ENCODE data around the gene KIF2B. TPM values are rescaled to one million over a fixed set of nuclear protein-coding genes. Genes with fewer than 3 reads are reported as not detected.

KIF2B gene
- total RNA-seq, 4 donors from 2014 or later, result not detected

GRCh38 chr17:53794875-53795274 is 27.9 kb upstream of the KIF2B start:
- intact Hi-C loops (cut with DNase I; ENCODE audit: low total_unique reads), result no loop called here

GRCh38 chr17:53796642-53797041 is 26.1 kb upstream of the KIF2B start:
- Histone ChIP-seq H3K4me1 (no peaks in the 10 kb centered on the region), H3K36me3 (no peaks in the 10 kb centered on the region), H3K9me3 (no peaks in the 10 kb centered on the region), H3K27ac (no peak overlapping the region), H3K27me3 (no peaks in the 10 kb centered on the region), H3K4me3 (no peak overlapping the region)
- DNase-seq, result no peak
- TF ChIP-seq POLR2A (IDR thresholded peaks at IDR 0.05), result no peak
- TF ChIP-seq CTCF (IDR thresholded peaks at IDR 0.05), result no peak
- intact Hi-C loops (cut with DNase I; ENCODE audit: low total_unique reads), result no loop called here

More at GRCh38 chr17:53794875-53795274, 27.9 kb upstream of the KIF2B start:
- Histone ChIP-seq H3K4me3 (no peak overlapping the region), H3K27ac (no peak overlapping the region), H3K4me1 (no peaks in the 10 kb centered on the region), H3K9me3 (no peaks in the 10 kb centered on the region), H3K27me3 (no peaks in the 10 kb centered on the region), H3K36me3 (no peaks in the 10 kb centered on the region)
- DNase-seq, result no peak
- TF ChIP-seq CTCF (IDR thresholded peaks at IDR 0.05) (no peak), POLR2A (IDR thresholded peaks at IDR 0.05) (no peak)

- TF ChIP-seq CTCF (IDR thresholded peaks at IDR 0.05), result no peak
- intact Hi-C loops (cut with DNase I; ENCODE audit: low total_unique reads), result no loop called here
- Histone ChIP-seq H3K27ac (no peak overlapping the region), H3K36me3 (no peaks in the 10 kb centered on the region), H3K4me1 (no peaks in the 10 kb centered on the region), H3K27me3 (no peaks in the 10 kb centered on the region), H3K4me3 (no peak overlapping the region), H3K9me3 (no peaks in the 10 kb centered on the region)
- no peak for DNase-seq
Observed at GRCh38 chr17:53797501-53797900, 25.2 kb upstream of the KIF2B start.

GRCh38 chr17:53804437-53804836 is 18.3 kb upstream of the KIF2B start:
- no peaks in the 10 kb centered on the region for H3K36me3 ChIP-seq
- DNase-seq, result no peak
- H3K27ac ChIP-seq, result no peak overlapping the region
- intact Hi-C loops (cut with DNase I; ENCODE audit: low total_unique reads), result no loop called here
- H3K9me3 ChIP-seq, result no peaks in the 10 kb centered on the region
- TF ChIP-seq CTCF (IDR thresholded peaks at IDR 0.05) (no peak), POLR2A (IDR thresholded peaks at IDR 0.05) (no peak)
- H3K27me3 ChIP-seq, result no peaks in the 10 kb centered on the region
- no peak overlapping the region for H3K4me3 ChIP-seq
- no peaks in the 10 kb centered on the region for H3K4me1 ChIP-seq

GRCh38 chr17:53806473-53806872 is 16.3 kb upstream of the KIF2B start:
- H3K9me3 ChIP-seq, result no peaks in the 10 kb centered on the region

More at GRCh38 chr17:53806473-53806872, 16.3 kb upstream of the KIF2B start:
- no peak for TF ChIP-seq POLR2A (IDR thresholded peaks at IDR 0.05)
- no peak for TF ChIP-seq CTCF (IDR thresholded peaks at IDR 0.05)
- no peaks in the 10 kb centered on the region for H3K4me1 ChIP-seq
- H3K36me3 ChIP-seq, result no peaks in the 10 kb centered on the region
- DNase-seq, result no peak
- no peak overlapping the region for H3K4me3 ChIP-seq
- no peak overlapping the region for H3K27ac ChIP-seq
- intact Hi-C loops (cut with DNase I; ENCODE audit: low total_unique reads), result no loop called here
- no peaks in the 10 kb centered on the region for H3K27me3 ChIP-seq

All from uterus (tissue), 4 donors.